22Rv1 (cell line): ENCODE data around the gene DAB1.

Experiments
- CTCF ChIP-seq: fragments of 450-650 bp; IDR thresholded peaks from 2 replicates; pipeline ENCODE4 v1.5.1; 2017; ENCODE audit warnings: mild to moderate bottlenecking
- ZFX ChIP-seq: fragments of 450-650 bp; IDR thresholded peaks from 2 replicates; pipeline ENCODE4 v1.6.1; 2017; ENCODE audit warnings: antibody characterized with exemption, borderline replicate concordance

DNA sequence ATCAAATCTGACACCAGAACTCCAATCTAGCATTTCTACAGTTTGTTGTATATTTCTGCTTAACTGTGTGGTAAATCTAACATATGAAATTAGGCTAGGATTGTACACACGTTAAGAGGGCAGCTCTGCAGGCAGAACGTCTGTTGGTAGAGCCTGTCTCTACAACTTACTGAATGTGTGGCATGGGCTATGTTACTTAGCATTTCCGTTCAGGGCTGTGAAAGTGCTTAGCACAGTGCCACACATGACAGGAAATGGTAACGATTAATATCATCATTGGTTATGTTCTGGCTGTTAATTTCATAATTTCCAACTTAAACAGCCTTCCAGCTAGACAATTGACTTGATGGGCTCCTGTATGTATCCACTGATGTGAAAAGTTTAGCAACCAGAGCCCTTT is 448.4 kb downstream of the DAB1 start:
- TF ChIP-seq CTCF, result no peak
- TF ChIP-seq ZFX, result no peak
